Liver (tissue), 9 donors: Measurements from ENCODE around the gene PARN. TPM values are rescaled to one million over a fixed set of nuclear protein-coding genes. Genes with fewer than 3 reads are reported as not detected.

Experiments used
- DNase-seq: peaks from one replicate; pipeline ENCODE4 v3.0.0-alpha.2; 2017; ENCODE audit warnings: low spot score
- H3K27ac ChIP-seq, 2 donors: one replicate each; pipeline ENCODE4 v1.7.0; 2013; ENCODE audit warnings: inconsistent platforms in 2 of 2, low read length in 2 of 2, control low read depth in 1 of 2, low read depth in 1 of 2, mild to moderate bottlenecking in 1 of 2
- H3K27me3 ChIP-seq, 4 donors: one replicate each; pipeline versions ENCODE4 v1.6.1 to v1.7.0; 2013; ENCODE audit warnings: low read length in 3 of 4, inconsistent platforms in 1 of 4, mild to moderate bottlenecking in 1 of 4, moderate library complexity in 1 of 4; ENCODE audit not compliant: control insufficient read depth in 4 of 4, insufficient read depth in 4 of 4
- H3K36me3 ChIP-seq, 4 donors: one replicate each; pipeline versions ENCODE4 v1.6.1 to v1.7.0; 2013; ENCODE audit warnings: low read length in 3 of 4, mild to moderate bottlenecking in 3 of 4, low read depth in 1 of 4, moderate library complexity in 1 of 4; ENCODE audit not compliant: control insufficient read depth in 4 of 4, insufficient read depth in 3 of 4
- H3K4me1 ChIP-seq, 4 donors: one replicate each; pipeline versions ENCODE4 v1.6.1 to v1.7.0; 2013; ENCODE audit warnings: low read length in 3 of 4, mild to moderate bottlenecking in 3 of 4, moderate library complexity in 1 of 4; ENCODE audit not compliant: control insufficient read depth in 4 of 4, insufficient read depth in 4 of 4
- H3K4me3 ChIP-seq, 3 donors: one replicate each; pipeline versions ENCODE4 v1.6.1 to v1.7.0; 2013; ENCODE audit warnings: low read length in 3 of 3, control low read depth in 1 of 3, low read depth in 1 of 3, mild to moderate bottlenecking in 1 of 3
- H3K9ac ChIP-seq, 2 donors: one replicate each; pipeline ENCODE4 v1.7.0; 2013; ENCODE audit warnings: low read length in 2 of 2, mild to moderate bottlenecking in 2 of 2, moderate library complexity in 2 of 2, control low read depth in 1 of 2, low read depth in 1 of 2
- H3K9me3 ChIP-seq, 4 donors: one replicate each; pipeline versions ENCODE4 v1.6.1 to v1.7.0; 2013; ENCODE audit warnings: low read length in 3 of 4; ENCODE audit not compliant: control insufficient read depth in 4 of 4
- EGR1 ChIP-seq, 2 donors: IDR thresholded peaks; 2 replicates each; pipeline ENCODE4 v1.6.1; 2016 to 2018; ENCODE audit warnings: antibody characterized with exemption in 2 of 2, low read depth in 2 of 2
- FOXA1 ChIP-seq: IDR thresholded peaks from 2 replicates; pipeline ENCODE4 v1.6.1; 2016; ENCODE audit warnings: antibody characterized with exemption
- FOXA2 ChIP-seq: IDR thresholded peaks from 2 replicates; pipeline ENCODE4 v1.6.1; 2016; ENCODE audit warnings: antibody characterized with exemption
- GABPA ChIP-seq, 2 donors: IDR thresholded peaks in 1 of 2; conservative IDR thresholded peaks in 1 of 2; 2 replicates each; pipeline ENCODE4 v1.6.1; 2016; ENCODE audit warnings: antibody characterized with exemption in 2 of 2, mild to moderate bottlenecking in 1 of 2, moderate library complexity in 1 of 2
- HNF4A ChIP-seq, 2 donors: conservative IDR thresholded peaks; 2 replicates each; pipeline ENCODE4 v1.6.1; 2016; ENCODE audit warnings: antibody characterized with exemption in 2 of 2, mild to moderate bottlenecking in 2 of 2
- HNF4G ChIP-seq: IDR thresholded peaks from 2 replicates; pipeline ENCODE4 v1.6.1; 2016; ENCODE audit warnings: antibody characterized with exemption
- JUND ChIP-seq, 2 donors: IDR thresholded peaks; 2 replicates each; pipeline ENCODE4 v1.6.1; 2016; ENCODE audit warnings: antibody characterized with exemption in 2 of 2
- MAX ChIP-seq: IDR thresholded peaks from 2 replicates; pipeline ENCODE4 v1.6.1; 2016; ENCODE audit warnings: antibody characterized with exemption
- NR2F2 ChIP-seq: IDR thresholded peaks from 2 replicates; pipeline ENCODE4 v1.6.1; 2016; ENCODE audit warnings: antibody characterized with exemption
- RAD21 ChIP-seq, 2 donors: IDR thresholded peaks; 2 replicates each; pipeline ENCODE4 v1.6.1; 2016; ENCODE audit warnings: antibody characterized with exemption in 2 of 2, mild to moderate bottlenecking in 2 of 2
- REST ChIP-seq: IDR thresholded peaks from 2 replicates; pipeline ENCODE4 v1.6.1; 2016; ENCODE audit warnings: antibody characterized with exemption, mild to moderate bottlenecking
- RXRA ChIP-seq, 2 donors: IDR thresholded peaks; 2 replicates each; pipeline ENCODE4 v1.6.1; 2017 to 2018; ENCODE audit warnings: antibody characterized with exemption in 2 of 2, mild to moderate bottlenecking in 1 of 2
- SP1 ChIP-seq: IDR thresholded peaks from 2 replicates; pipeline ENCODE4 v1.6.1; 2018; ENCODE audit warnings: antibody characterized with exemption, mild to moderate bottlenecking
- WGBS: extraction: QIAGEN DNeasy Blood & Tissue Kit; methylation state at CpG from one replicate; pipeline ENCODE4 v1.1.7; 2013; 5-methylcytosine and 5-hydroxymethylcytosine counted together
- polyA plus RNA-seq, 2 donors: library from polyadenylated mRNA; stranded (reverse) in 1 of 2; unstranded in 1 of 2; fragments of 200-250 nt in 1 of 2; fragments of >200 nt in 1 of 2; fragmentation: Nextera tagmentation in 1 of 2; extraction: Ambion mirVana in 1 of 2; gene quantifications; one replicate each; pipeline versions ENCODE4 v1.2.1 to v1.2.3, GENCODE V29; 2013 to 2015
- total RNA-seq, 2 donors: library from RNA; depleted of rRNA; stranded (reverse); fragments of >200 nt; gene quantifications; one replicate each; pipeline ENCODE4 v1.2.3, GENCODE V29; 2014
- TF ChIP-seq, protein P1 (sequence below): fragments of 150-350 bp; IDR thresholded peaks from 2 replicates; pipeline ENCODE4 v1.5.1; 2017; ENCODE audit warnings: improper control_type of control experiment, low read depth, low read length; ENCODE audit not compliant: missing input control
- donor health status: healthy.
- donor health status: healthy.
- donor health status: healthy.
- donor health status: healthy.
- donor health status: healthy.

PARN gene
- total and polyA plus RNA-seq, 4 donors: 7.9 to 19.7 (median 9.7) TPM

- no peak for TF ChIP-seq RAD21 (IDR thresholded peaks at IDR 0.05)
- TF ChIP-seq FOXA1: no peak
- TF ChIP-seq SP1: no peak
- no peak for TF ChIP-seq EGR1 (IDR thresholded peaks at IDR 0.05; ENCODE audit: low read depth in 2 of 2)
- peaks cover 0 to 8% (median under 1%) of the 10 kb centered on the region in 4 donors for H3K9me3 ChIP-seq
- H3K9ac ChIP-seq: no peak overlapping the region
- peaks cover 0 to 5% (median 2%) of the 10 kb centered on the region in 4 donors for H3K36me3 ChIP-seq
- 98% methylated on average over 2 of the region's 2 CpGs for WGBS
- no peaks in the 10 kb centered on the region for H3K4me1 ChIP-seq
- H3K27me3 ChIP-seq: no peaks in the 10 kb centered on the region
- no peak overlapping the region for H3K27ac ChIP-seq
- H3K4me3 ChIP-seq: no peak overlapping the region
- no peak for DNase-seq
These were observed 165.9 kb downstream of the PARN start for GRCh38 chr16:14464192-14464591.

GRCh38 chr16:14462811-14463210 lies 167.2 kb downstream of the PARN start:
- no peaks in the 10 kb centered on the region for H3K4me1 ChIP-seq
- H3K4me3 ChIP-seq: no peak overlapping the region
- H3K9ac ChIP-seq: no peak overlapping the region
- peaks cover 0 to 8% (median under 1%) of the 10 kb centered on the region in 4 donors for H3K9me3 ChIP-seq
- no peaks in the 10 kb centered on the region for H3K27me3 ChIP-seq
- TF ChIP-seq MAX: no peak
- no peak for TF ChIP-seq JUND (IDR thresholded peaks at IDR 0.05)
- TF ChIP-seq HNF4G: no peak
- no peak for TF ChIP-seq GABPA (IDR thresholded peaks at IDR 0.05 in 1 of 2, conservative IDR thresholded peaks at IDR 0.05 in 1 of 2)
- no peak for TF ChIP-seq REST
- TF ChIP-seq FOXA2: no peak
- no peak for TF ChIP-seq FOXA1
- TF ChIP-seq HNF4A (conservative IDR thresholded peaks at IDR 0.05): no peak
- TF ChIP-seq SP1: no peak
- peaks cover 0 to 5% (median 2%) of the 10 kb centered on the region in 4 donors for H3K36me3 ChIP-seq
- no peak overlapping the region for H3K27ac ChIP-seq
- DNase-seq: no peak
- WGBS: 97% methylated on average over 3 of the region's 3 CpGs

DNA sequence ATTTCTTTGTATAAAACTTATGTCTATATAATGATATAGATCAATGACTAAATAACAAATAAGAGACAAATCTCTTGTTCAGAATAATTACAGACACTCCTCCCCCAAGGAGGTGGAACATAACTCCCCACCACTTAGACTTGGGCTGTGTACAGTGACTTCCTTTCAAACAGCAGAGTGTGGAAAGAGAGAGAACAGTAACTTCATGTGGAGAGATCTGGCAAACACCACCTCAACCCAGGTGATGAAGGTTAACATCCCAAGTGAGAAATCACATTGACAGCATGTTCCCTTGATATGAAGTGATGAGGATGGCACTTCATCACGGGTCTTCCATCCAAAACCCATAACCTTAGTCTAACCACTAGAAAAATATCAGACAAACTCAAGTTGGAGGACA lies 169.3 kb downstream of the PARN start:
- no peak overlapping the region for H3K4me3 ChIP-seq
- H3K4me1 ChIP-seq: no peaks in the 10 kb centered on the region
- WGBS: 96% methylated on average over 1 of the region's 1 CpG
- H3K36me3 ChIP-seq: peaks cover 0 to 5% (median 2%) of the 10 kb centered on the region in 4 donors
- H3K27me3 ChIP-seq: no peaks in the 10 kb centered on the region
- H3K9ac ChIP-seq: no peak overlapping the region
- peaks cover 0 to 8% (median under 1%) of the 10 kb centered on the region in 4 donors for H3K9me3 ChIP-seq
- DNase-seq: no peak
- no peak for TF ChIP-seq NR2F2
- TF ChIP-seq, protein P1, sequence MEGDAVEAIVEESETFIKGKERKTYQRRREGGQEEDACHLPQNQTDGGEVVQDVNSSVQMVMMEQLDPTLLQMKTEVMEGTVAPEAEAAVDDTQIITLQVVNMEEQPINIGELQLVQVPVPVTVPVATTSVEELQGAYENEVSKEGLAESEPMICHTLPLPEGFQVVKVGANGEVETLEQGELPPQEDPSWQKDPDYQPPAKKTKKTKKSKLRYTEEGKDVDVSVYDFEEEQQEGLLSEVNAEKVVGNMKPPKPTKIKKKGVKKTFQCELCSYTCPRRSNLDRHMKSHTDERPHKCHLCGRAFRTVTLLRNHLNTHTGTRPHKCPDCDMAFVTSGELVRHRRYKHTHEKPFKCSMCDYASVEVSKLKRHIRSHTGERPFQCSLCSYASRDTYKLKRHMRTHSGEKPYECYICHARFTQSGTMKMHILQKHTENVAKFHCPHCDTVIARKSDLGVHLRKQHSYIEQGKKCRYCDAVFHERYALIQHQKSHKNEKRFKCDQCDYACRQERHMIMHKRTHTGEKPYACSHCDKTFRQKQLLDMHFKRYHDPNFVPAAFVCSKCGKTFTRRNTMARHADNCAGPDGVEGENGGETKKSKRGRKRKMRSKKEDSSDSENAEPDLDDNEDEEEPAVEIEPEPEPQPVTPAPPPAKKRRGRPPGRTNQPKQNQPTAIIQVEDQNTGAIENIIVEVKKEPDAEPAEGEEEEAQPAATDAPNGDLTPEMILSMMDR: no peak
- no peak for TF ChIP-seq RAD21 (IDR thresholded peaks at IDR 0.05)
- no peak for TF ChIP-seq HNF4A (conservative IDR thresholded peaks at IDR 0.05)
- TF ChIP-seq RXRA (IDR thresholded peaks at IDR 0.05): no peak
- no peak for TF ChIP-seq FOXA1
- TF ChIP-seq MAX: no peak
- no peak overlapping the region for H3K27ac ChIP-seq
